Smooth muscle cell (in vitro differentiated cells): ENCODE measurements around the gene NCKAP5L. TPM values are rescaled to one million over a fixed set of nuclear protein-coding genes. Genes with fewer than 3 reads are reported as not detected.
A peak's percentile ranks its signal among the peaks of the same experiment; 100 is the strongest.

Experiments
- DNase-seq: peaks from one replicate; lab custom pipeline; 2025; ENCODE audit not compliant: unreplicated experiment; lab: John Stamatoyannopoulos, UW
- H2AFZ ChIP-seq: fragments of 200-600 bp; sonication (generic); 2 replicates; pipeline ENCODE4 v1.6.0; 2016; ENCODE audit warnings: antibody characterized with exemption, low read depth, mild to moderate bottlenecking
- H3F3A ChIP-seq: fragments of 200-600 bp; sonication (generic); 2 replicates; pipeline ENCODE4 v1.6.0; 2017; ENCODE audit warnings: antibody characterized with exemption, low read depth
- H3K27ac ChIP-seq: fragments of 200-600 bp; sonication (generic); 2 replicates; pipeline ENCODE4 v1.5.1; 2016; ENCODE audit warnings: low read depth, mild to moderate bottlenecking
- H3K27me3 ChIP-seq: fragments of 200-600 bp; sonication (generic); 2 replicates; pipeline ENCODE4 v1.6.1; 2016; ENCODE audit warnings: low read depth, mild to moderate bottlenecking
- H3K36me3 ChIP-seq: fragments of 200-600 bp; sonication (generic); 2 replicates; pipeline ENCODE4 v1.5.1; 2016; ENCODE audit warnings: low read depth
- H3K4me1 ChIP-seq: fragments of 200-600 bp; sonication (generic); 2 replicates; pipeline ENCODE4 v1.5.1; 2016; ENCODE audit warnings: low read depth
- H3K4me2 ChIP-seq: fragments of 200-600 bp; sonication (generic); 2 replicates; pipeline ENCODE4 v1.6.0; 2016; ENCODE audit warnings: mild to moderate bottlenecking
- H3K4me3 ChIP-seq: fragments of 200-600 bp; sonication (generic); 2 replicates; pipeline ENCODE4 v1.5.1; 2016; ENCODE audit warnings: mild to moderate bottlenecking
- H3K79me2 ChIP-seq: fragments of 200-600 bp; sonication (generic); 2 replicates; pipeline ENCODE4 v1.6.0; 2016; ENCODE audit warnings: low read depth, mild to moderate bottlenecking
- H3K9ac ChIP-seq: fragments of 200-600 bp; sonication (generic); 2 replicates; pipeline ENCODE4 v1.6.0; 2016; ENCODE audit warnings: low read depth
- H3K9me3 ChIP-seq: fragments of 200-600 bp; sonication (generic); replicated peaks from 2 replicates; pipeline ENCODE4 v1.5.1; 2016; ENCODE audit warnings: low read depth
- H4K20me1 ChIP-seq: fragments of 200-600 bp; sonication (generic); 2 replicates; pipeline ENCODE4 v1.6.0; 2016; ENCODE audit warnings: low read depth
- WGBS: methylation state at CpG from one replicate; pipeline ENCODE4 v1.1.7; 2016; ENCODE audit warnings: low lambda C conversion rate; 5-methylcytosine and 5-hydroxymethylcytosine counted together
- polyA plus RNA-seq: library from polyadenylated mRNA; unstranded; fragments of >200 nt; fragmentation: Nextera tagmentation; extraction: Ambion mirVana; gene quantifications from 2 replicates; pipeline ENCODE4 v1.2.1, GENCODE V29; 2016
- small RNA-seq: library from RNA; depleted of rRNA; stranded (forward); fragments of <200 nt; gene quantifications from one replicate; pipeline ENCODE3, GENCODE V24; 2014
- total RNA-seq: library from RNA; depleted of rRNA; stranded (reverse); fragments of >200 nt; gene quantifications from 2 replicates; pipeline ENCODE4 v1.2.3, GENCODE V29; 2014
- TF ChIP-seq, protein P1 (sequence below): fragments of 200-600 bp; sonication (generic); IDR thresholded peaks from 2 replicates; pipeline ENCODE4 v1.5.1; 2017; ENCODE audit warnings: borderline replicate concordance, mild to moderate bottlenecking, antibody characterized with exemption; ENCODE audit not compliant: insufficient read depth, poor library complexity, severe bottlenecking

The NCKAP5L gene
- total and polyA plus RNA-seq, 2 experiments from 2014 or later: 24.1 to 29.4 TPM

DNA sequence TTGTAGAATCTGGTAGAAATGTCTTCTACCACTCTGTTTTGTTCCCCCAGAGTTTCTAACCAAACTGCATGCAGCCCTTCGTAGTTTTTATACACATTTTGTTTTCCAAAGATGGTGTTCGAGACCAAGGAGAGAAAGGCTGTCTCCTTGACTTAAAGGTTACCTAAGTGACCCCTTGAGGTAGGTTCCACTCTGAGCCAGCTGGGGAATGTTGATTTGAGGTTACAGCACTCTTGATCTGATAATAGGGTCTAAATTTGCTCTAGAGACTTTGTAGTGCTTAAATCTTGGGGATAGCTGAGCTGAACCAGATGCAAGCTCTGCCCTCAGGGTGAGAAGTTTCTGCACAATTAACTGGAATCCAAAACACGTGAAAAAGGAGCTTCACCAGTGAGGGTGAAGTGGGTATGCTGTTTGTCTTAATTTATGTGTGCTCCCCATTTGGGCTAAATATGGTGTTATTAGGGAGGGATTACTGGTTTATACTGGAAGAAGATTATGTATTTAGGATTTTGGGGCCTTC lies 83.8 kb downstream of the NCKAP5L start:
- H3K79me2 ChIP-seq: peaks cover 78% of the 10 kb centered on the region
- H3F3A ChIP-seq: peaks cover 11% of the 10 kb centered on the region
- H2AFZ ChIP-seq: no peak overlapping the region
- H3K4me3 ChIP-seq: peak overlapping the region; percentile 78
- H3K27me3 ChIP-seq: no peaks in the 10 kb centered on the region
- 67% methylated on average over 3 of the region's 3 CpGs for WGBS
- peaks cover 28% of the 10 kb centered on the region for H3K4me1 ChIP-seq
- H4K20me1 ChIP-seq: peaks cover 77% of the 10 kb centered on the region
- H3K9ac ChIP-seq: no peak overlapping the region
- H3K4me2 ChIP-seq: peak overlapping the region; percentile 95
- H3K36me3 ChIP-seq: no peaks in the 10 kb centered on the region
- DNase-seq: no peak
- no peaks in the 10 kb centered on the region for H3K9me3 ChIP-seq
- TF ChIP-seq, protein P1, sequence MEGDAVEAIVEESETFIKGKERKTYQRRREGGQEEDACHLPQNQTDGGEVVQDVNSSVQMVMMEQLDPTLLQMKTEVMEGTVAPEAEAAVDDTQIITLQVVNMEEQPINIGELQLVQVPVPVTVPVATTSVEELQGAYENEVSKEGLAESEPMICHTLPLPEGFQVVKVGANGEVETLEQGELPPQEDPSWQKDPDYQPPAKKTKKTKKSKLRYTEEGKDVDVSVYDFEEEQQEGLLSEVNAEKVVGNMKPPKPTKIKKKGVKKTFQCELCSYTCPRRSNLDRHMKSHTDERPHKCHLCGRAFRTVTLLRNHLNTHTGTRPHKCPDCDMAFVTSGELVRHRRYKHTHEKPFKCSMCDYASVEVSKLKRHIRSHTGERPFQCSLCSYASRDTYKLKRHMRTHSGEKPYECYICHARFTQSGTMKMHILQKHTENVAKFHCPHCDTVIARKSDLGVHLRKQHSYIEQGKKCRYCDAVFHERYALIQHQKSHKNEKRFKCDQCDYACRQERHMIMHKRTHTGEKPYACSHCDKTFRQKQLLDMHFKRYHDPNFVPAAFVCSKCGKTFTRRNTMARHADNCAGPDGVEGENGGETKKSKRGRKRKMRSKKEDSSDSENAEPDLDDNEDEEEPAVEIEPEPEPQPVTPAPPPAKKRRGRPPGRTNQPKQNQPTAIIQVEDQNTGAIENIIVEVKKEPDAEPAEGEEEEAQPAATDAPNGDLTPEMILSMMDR: no peak
- H3K27ac ChIP-seq: peak overlapping the region; percentile 98

DNA sequence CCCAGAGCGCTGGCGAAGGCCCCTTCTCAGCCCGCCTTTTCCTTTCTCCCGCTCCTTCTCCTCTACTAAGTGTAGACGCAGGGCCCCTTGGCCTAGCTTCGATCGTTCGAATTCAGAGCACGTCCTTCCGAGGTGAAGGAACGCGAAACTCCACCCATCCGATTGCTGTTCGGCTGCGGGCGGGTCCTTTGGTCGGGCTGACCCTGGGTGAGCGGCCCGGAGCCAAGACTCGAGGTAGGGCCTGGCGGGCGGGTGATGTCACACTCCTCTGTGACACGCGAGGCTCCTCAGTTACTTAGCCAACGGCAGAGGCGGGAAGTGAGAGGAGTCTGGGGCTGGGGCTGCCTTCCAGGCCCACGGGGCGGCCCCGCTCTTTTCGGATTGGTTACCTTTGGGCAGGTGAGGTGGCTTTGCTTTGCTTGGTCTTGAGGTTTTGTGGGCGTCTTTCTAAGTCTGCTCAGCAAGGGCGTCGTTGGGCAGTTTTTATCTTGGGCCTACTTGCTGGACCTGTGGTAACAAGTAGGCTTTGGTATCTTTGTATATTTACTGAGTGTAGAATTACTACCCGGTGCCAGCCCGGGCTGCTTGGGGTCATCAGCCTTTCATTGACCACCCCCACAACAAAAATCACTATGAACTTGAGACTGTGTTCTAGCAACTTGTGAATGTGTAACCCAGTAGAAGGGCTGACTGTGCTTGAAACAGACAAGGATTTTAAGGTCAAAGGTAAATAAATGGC lies 86.2 kb downstream of the NCKAP5L start:
- 2% methylated on average over 34 of the region's 35 CpGs for WGBS
- Histone ChIP-seq H3K4me2 (peak overlapping the region; percentile 95), H2AFZ (no peak overlapping the region), H3K9ac (peak overlapping the region; percentile 99), H3K36me3 (no peaks in the 10 kb centered on the region), H3K27me3 (no peaks in the 10 kb centered on the region), H3K9me3 (no peaks in the 10 kb centered on the region), H3F3A (no peaks in the 10 kb centered on the region), H3K79me2 (peaks cover 54% of the 10 kb centered on the region), H3K27ac (peak overlapping the region; percentile 98), H3K4me1 (peaks cover 20% of the 10 kb centered on the region), H3K4me3 (peak overlapping the region; percentile 78), H4K20me1 (peaks cover 54% of the 10 kb centered on the region)
- peak; percentile 80 for DNase-seq
- TF ChIP-seq, protein P1: no peak

Small RNA genes within 50 kb of the gene (small RNA-seq; reads per million reads assigned to genes)
- not detected for gene LSM6P2

Other genes with a start within 250 kb of the NCKAP5L start
- 0.09 and 1.3 TPM in 2 replicates for gene FAM186B, start 222.8 kb downstream of the NCKAP5L start, total RNA-seq
- 0.18 and 0.26 TPM in 2 replicates for gene FAM186B, start 222.8 kb downstream of the NCKAP5L start, polyA plus RNA-seq
- 5.7 and 6.2 TPM in 2 replicates for gene PRPF40B, start 204.9 kb downstream of the NCKAP5L start, total RNA-seq
- 19.8 and 22.8 TPM in 2 replicates for gene PRPF40B, start 204.9 kb downstream of the NCKAP5L start, polyA plus RNA-seq
- gene FMNL3, start 121.0 kb downstream of the NCKAP5L start, total RNA-seq: 18.3 and 20.8 TPM in 2 replicates
- gene FMNL3, start 121.0 kb downstream of the NCKAP5L start, polyA plus RNA-seq: 19.7 and 21.7 TPM in 2 replicates
- 677 and 679 TPM in 2 replicates for gene TMBIM6, start 86.9 kb downstream of the NCKAP5L start, total RNA-seq
- 611 and 663 TPM in 2 replicates for gene TMBIM6, start 86.9 kb downstream of the NCKAP5L start, polyA plus RNA-seq
- gene BCDIN3D, start 14.7 kb upstream of the NCKAP5L start, total RNA-seq: 2.5 and 3.4 TPM in 2 replicates
- 2.9 and 3.8 TPM in 2 replicates for gene BCDIN3D, start 14.7 kb upstream of the NCKAP5L start, polyA plus RNA-seq
- 0.04 and 0.67 TPM in 2 replicates for gene FAIM2, start 75.5 kb upstream of the NCKAP5L start, total RNA-seq
- gene FAIM2, start 75.5 kb upstream of the NCKAP5L start, polyA plus RNA-seq: 1.2 and 1.6 TPM in 2 replicates
- 0.13 and 0.22 TPM in 2 replicates for gene AQP2, start 122.3 kb upstream of the NCKAP5L start, total RNA-seq
- gene AQP2, start 122.3 kb upstream of the NCKAP5L start, polyA plus RNA-seq: 0.14 and 0.99 TPM in 2 replicates
- gene AQP5, start 133.5 kb upstream of the NCKAP5L start, total RNA-seq: not detected in 2 replicates
- gene AQP5, start 133.5 kb upstream of the NCKAP5L start, polyA plus RNA-seq: 1.5 TPM in 1 of 2 replicates, not detected in the other
- gene AQP6, start 144.5 kb upstream of the NCKAP5L start, total RNA-seq: not detected in 2 replicates
- gene AQP6, start 144.5 kb upstream of the NCKAP5L start, polyA plus RNA-seq: not detected in 2 replicates
- 18.3 and 52.3 TPM in 2 replicates for gene RACGAP1, start 197.1 kb upstream of the NCKAP5L start, total RNA-seq
- 11.4 and 13.7 TPM in 2 replicates for gene RACGAP1, start 197.1 kb upstream of the NCKAP5L start, polyA plus RNA-seq
- gene ASIC1, start 229.2 kb upstream of the NCKAP5L start, total RNA-seq: 0.36 and 0.45 TPM in 2 replicates
- gene ASIC1, start 229.2 kb upstream of the NCKAP5L start, polyA plus RNA-seq: 0.69 and 1.5 TPM in 2 replicates